Activated CD4-positive, CD25-positive, alpha-beta regulatory T cell treated with anti-CD3 and anti-CD28 coated beads, Interleukin-2, amount 50 U/mL, for 72 hours (primary cell): Measurements from ENCODE around the gene MARK3.
A peak's percentile ranks its signal among the peaks of the same experiment; 100 is the strongest.
"Not testable (repeated sequence)": the region's sequence is repeated elsewhere in the genome, so short reads cannot be mapped to it uniquely, and the experiment has no call there.

Experiments used
- DNase-seq: peaks from one replicate; pipeline ENCODE4 v3.0.0; 2021

The MARK3 gene

DNA sequence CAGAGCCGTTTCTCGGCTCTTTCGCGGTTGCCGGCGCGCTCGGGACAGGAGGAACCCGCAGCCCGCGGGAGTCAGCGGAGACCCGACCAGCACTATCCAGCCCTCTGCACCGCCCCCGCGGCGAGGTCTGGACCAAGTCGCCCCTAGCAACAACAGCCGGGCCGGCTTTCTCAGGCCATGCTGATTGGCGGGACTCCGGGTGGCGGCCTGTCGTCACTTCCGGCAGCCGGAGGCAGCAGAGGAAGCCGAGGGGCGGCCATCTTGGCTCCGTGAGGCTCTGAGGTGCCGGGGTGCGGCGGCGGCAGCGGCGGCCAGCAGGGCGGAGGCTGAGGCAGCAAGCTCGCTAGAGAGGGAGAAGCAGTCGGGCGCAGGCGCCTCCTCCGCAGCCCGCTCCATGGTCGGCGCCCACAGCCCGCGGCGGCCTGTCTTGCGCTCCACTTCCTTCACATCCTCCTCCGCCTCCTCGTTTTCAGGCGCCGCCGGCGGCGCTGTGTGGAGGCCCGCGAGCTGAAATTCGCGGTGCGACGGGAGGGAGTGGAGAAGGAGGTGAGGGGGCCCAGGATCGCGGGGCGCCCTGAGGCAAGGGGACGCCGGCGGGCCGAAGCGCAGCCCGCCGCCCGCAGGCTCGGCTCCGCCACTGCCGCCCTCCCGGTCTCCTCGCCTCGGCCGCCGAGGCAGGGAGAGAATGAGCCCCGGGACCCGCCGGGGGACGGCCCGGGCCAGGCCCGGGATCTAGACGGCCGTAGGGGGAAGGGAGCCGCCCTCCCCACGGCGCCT is at the start of gene MARK3:
Gene MARK3, plus strand, starts transcription at position 264 of the 777 bp plus-strand sequence. CDS start 615 bp downstream, outside the sequence.
- peak; percentile 95 for DNase-seq

DNA sequence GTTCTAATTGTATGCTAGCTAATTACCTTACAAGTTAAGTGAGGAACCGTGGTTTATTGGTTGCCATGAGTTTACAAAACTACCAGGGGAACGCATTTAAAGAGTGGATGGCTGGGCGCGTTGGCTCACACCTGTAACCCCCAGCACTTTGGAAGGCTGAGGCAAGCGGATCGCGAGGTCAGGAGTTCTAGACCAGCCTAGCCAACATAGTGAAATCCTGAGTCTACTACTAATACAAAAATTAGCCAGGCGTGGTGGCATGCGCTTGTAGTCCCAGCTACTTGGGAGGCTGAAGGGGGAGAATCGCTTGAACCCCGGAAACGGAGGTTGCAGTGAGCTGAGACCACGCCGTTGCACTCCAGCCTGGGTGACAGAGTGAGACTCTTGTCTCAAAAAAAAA is 49.0 kb upstream of the MARK3 start:
- DNase-seq, result no peak

DNA sequence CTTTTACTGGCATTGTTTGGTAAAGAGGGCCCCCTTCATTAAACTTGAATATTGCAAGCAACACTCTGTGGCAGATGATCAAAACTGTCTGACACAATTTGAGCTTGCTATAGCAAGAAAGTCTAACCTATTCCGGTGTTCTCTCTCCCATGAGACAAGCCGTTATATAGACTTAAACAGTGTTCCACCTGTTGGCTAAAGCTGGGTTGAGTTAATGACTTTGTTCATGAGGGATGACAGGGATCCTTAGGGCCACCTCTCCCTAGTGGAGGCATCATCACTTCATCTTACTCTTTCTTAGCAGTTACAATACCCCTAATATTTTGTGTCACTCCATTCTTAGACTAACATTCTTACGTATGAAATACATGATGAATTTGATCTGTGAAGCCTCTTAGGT is 47.4 kb upstream of the MARK3 start:
- DNase-seq, result no peak

DNA sequence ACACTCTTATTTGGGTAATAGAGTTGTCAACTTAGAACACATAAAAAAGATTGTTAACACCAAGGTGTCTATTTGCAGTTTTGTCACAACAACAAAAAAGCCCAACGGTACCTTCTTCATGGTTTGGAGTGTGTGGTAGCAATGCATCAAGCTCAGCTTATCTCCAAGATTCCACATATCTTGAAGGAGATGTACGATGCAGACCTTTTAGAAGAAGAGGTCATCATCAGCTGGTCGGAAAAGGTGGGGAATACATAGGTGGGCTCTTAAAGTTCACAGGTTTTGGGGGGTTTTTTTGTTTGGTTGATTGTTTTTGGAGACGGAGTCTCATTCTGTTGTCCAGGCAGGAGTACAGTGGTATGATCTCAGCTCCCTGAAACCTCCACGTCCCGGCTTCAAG is 45.7 kb upstream of the MARK3 start:
- DNase-seq, result no peak

GRCh38 chr14:103340480-103341212 is 44.6 kb upstream of the MARK3 start:
- no peak for DNase-seq

DNA sequence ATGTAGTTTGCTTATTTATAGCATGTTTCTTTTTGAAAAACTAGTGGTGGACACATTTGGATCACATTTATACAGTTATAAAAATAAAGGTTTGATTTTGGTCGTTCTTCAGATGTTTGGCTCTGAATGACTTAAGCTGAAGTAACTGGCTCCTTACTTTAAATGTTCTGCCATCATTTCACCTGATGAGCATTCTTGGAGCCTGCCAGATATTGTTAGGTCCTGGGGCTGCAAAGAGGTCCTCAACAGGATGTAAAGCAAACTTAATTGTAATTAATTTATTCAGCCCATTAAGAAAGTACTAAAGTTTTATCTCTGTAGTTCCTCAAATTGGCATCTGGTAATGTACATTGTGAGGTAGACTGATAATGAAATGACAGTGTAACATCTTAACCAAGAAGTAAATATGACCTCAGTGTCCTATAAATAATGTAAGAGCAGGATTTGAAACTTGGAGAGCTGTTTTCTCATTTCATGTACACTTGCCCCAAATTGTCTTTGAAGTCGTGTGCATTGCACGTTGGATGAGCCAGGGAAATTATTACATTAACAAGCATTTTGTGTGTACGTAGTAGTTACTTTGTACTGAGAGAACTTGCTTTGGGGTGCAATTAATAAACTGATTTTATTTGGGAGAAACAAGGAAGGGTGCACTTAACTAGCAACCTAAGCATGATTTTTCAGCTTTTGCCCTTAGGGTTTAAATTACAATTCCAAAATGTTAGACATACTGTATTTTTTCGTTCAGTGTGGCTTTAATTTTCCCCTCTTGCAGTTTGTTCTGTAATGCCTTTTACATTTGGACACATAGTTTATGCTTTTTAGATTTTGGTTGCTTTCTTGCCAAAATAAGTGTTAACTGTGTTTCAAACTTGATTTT is 43.7 kb upstream of the MARK3 start:
- no peak for DNase-seq

GRCh38 chr14:103343164-103343879 is 41.9 kb upstream of the MARK3 start:
- no peak for DNase-seq

DNA sequence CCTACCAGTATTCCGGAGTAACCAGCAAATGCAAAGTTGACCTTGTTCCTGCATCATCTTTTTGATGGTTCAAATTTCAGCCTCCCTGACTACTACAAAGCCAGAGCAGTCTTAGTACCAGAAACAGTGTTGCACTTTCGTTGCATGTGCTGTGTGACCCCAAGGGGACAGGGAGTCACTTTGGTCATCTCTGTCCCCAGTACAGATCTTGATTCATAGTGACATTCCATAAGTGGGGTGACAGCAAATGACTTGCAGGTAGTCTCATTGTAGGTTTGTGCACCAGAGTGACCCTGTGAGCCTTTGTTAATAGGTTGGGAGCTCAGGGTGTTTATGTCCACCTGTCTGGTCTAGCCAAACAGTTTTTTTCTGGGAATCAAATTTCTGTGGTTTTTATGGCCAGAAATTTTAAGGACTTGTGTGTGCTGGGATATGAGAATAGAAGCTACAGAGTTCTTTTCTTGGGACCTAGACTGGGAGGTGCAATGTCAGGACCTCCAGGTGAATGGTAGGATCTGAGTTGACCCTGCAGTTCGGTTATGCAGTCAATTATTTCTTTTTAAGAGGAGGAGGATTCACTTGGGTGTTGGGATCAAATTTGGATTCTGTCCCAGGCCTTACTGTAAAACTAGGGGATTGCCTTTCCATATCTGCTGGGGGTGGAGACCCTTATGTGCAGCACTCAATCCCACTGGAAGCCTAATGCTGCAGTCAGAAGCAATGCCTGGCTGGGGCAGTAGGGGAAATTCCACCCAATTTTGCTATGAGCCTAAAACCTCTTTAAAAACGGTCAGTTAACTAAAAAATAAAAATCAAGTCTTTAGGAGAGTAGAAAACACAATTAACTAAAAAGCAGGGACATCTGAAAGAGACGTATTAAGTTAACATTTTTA is 41.1 kb upstream of the MARK3 start:
- no peak for DNase-seq

DNA sequence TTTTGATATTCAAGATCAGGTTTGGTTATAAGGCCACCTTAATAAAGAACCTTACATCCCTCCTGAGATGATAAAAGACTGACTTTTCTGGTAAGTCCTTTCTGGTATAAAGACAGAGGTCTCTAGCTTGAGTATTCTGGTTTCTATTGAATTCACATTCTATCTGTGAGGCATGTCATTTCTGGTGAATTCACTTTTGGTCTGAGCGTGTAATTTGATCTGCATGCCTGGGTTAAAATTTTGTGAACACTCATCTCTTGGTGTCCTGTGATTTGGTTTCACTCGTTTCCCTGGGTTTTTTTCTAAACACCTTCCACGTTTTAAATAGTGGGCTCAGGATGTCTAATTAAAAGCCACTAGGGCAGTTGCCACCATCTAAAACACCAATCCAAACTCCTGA is 38.9 kb upstream of the MARK3 start:
- DNase-seq, result no peak

GRCh38 chr14:103347091-103347815 is 38.0 kb upstream of the MARK3 start:
- no peak for DNase-seq

DNA sequence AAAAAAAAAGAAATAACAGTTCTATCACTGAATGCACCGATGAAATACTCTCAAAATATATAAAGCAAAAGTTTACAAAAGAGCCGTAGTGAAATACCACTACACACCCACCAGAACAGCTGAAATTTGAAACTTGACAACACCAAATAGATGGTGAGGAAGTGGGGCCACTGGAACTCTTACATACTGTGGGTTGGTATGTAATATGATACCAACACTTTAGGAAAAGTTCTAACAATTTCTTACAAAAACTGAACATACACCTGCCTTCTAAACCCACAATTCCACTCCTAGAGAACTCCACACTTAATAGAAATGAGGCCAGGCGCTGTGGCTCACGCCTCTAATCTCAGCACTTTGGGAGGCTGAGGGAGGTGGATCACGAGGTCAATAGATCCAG is 37.1 kb upstream of the MARK3 start:
- DNase-seq, result no peak

- no peak for DNase-seq
These were observed 35.2 kb upstream of the MARK3 start for GRCh38 chr14:103349982-103350381.

DNA sequence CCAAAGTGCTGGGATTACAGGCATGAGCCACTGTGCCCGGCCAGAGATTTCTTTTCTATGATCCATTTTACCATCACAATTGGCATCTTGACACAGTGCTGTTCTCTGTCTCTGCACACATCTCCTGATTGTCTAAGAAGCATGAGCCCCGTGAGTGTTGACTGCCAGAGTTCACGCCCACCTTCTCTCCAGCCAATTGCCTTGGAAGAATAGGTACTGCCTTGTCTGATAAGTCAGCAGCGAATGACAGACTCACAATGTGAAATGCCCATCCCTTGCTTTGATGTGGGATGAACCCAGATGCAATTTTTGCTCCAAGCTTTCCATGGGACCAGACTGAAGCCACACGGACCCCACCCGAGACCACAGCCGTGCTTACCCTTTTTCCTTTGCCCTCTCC is 31.9 kb upstream of the MARK3 start:
- no peak for DNase-seq

- no peak for DNase-seq
These were observed 31.1 kb upstream of the MARK3 start for GRCh38 chr14:103354141-103354540.

DNA sequence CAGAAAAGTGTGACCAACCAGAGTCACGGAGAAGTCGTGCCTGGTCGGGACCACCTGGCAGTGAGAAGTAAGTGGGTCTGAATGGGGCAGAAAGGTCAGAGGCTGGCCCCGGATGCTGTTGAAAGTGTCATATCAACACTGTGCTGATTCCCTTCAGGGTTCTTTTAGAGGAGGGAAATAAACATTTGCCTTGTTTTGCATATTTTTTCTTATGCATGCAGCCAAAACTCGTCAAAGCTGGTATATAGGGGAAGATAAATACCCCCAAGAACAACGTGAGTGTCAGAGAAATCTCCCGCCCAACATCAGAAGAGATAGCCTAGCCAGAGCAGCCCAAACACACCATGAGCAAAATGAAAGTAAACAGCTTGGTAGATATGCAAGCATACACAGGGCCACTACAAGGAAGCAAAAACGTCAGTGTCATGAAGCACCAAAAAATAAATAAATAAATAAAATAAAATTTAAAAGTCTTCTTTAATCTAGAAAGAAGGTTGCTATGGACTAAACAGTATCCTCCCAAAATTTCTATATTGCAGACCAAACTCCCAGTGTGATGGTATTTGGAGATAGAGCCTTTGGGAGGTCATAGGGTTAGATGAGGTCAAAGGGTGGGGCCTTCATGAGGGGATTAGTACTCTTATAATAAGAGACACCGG is 29.1 kb upstream of the MARK3 start:
- DNase-seq, result no peak

DNA sequence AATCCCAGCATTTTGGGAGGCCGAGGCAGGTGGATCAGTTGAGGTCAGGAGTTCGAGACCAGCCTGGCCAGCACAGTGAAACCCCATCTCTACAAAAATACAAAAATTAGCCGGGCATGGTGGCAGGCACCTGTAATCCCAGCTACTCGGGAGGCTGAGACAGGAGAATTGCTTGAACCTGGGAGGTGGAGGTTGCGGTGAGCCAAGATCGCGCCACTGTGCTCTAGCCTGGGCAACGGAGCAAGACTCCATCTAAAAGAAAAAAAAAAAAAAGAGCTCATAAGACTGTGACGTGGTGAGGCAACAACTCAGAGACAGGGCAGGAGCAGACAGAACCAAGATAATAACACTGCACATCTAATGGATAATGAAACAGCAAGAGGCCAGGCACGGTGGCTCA is 27.7 kb upstream of the MARK3 start:
- DNase-seq, result not testable (repeated sequence)

DNA sequence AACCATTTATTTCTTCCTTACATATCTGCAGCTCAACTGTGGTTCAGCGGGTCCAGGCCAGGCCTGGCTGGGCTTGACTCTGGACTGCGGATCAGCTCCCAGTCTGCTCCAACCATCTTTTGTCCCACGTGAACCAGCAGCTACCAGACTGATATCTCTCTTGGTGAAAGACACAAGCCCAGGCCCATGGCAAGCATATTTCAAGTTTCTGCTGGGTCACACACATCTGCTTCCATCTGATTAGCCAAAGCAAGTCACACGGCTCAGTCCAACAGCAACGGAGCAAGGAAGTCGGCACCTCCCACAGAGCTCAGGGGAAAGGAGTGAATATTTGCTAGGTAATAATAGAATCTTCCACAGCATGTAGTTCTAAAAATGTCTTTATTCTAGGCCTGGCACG is 24.7 kb upstream of the MARK3 start:
- no peak for DNase-seq

GRCh38 chr14:103361867-103362266 is 23.3 kb upstream of the MARK3 start:
- no peak for DNase-seq

- DNase-seq, result no peak
These were observed 22.4 kb upstream of the MARK3 start for GRCh38 chr14:103362780-103363179.

DNA sequence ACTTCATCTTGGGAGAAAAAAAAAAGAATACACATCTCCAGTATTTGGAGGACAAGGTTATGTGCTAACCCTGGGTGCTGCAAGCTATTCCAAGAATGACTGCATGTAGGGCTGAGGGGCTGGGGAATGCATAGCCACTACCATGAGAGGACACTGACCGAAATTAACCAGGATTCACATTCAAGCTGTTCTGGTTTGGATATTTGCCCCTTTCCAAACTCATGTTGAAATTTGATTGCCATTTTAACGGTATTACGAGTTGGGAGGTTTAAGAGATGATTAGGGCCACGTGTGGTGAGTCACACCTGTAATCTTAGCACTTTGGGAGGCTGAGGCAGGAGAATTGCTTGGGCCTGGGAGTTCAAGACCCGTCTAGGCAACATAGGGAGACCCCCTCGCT is 18.5 kb upstream of the MARK3 start:
- DNase-seq, result no peak
